HEK293T (cell line): ENCODE results near the gene LAYN.

Experiments used
- BHLHE40 ChIP-seq: fragments of 450-650 bp; IDR thresholded peaks from 2 replicates; pipeline ENCODE4 v1.6.1; 2016; ENCODE audit warnings: mild to moderate bottlenecking, moderate library complexity, borderline replicate concordance
- CTBP1 ChIP-seq: fragments of 450-650 bp; IDR thresholded peaks from 2 replicates; pipeline ENCODE4 v1.6.1; 2016; ENCODE audit warnings: borderline replicate concordance
- ELF4 ChIP-seq: fragments of 450-650 bp; IDR thresholded peaks from 2 replicates; pipeline ENCODE4 v1.6.1; 2017; ENCODE audit warnings: antibody characterized with exemption
- FOXA1 ChIP-seq: fragments of 450-650 bp; IDR thresholded peaks from 2 replicates; pipeline ENCODE4 v1.6.1; 2016; ENCODE audit warnings: mild to moderate bottlenecking
- FOXK2 ChIP-seq: fragments of 450-650 bp; IDR thresholded peaks from 2 replicates; pipeline ENCODE4 v1.6.1; 2016; ENCODE audit warnings: mild to moderate bottlenecking
- FOXM1 ChIP-seq: fragments of 450-650 bp; IDR thresholded peaks from 2 replicates; pipeline ENCODE4 v1.6.1; 2017; ENCODE audit warnings: mild to moderate bottlenecking, borderline replicate concordance
- HDGF ChIP-seq: fragments of 450-650 bp; IDR thresholded peaks from 2 replicates; pipeline ENCODE4 v1.6.1; 2017; ENCODE audit warnings: antibody characterized with exemption, borderline replicate concordance
- L3MBTL2 ChIP-seq: fragments of 450-650 bp; conservative IDR thresholded peaks from 2 replicates; pipeline ENCODE4 v1.6.1; 2016; ENCODE audit warnings: mild to moderate bottlenecking
- NFRKB ChIP-seq: fragments of 450-650 bp; IDR thresholded peaks from 2 replicates; pipeline ENCODE4 v1.6.1; 2016; ENCODE audit warnings: mild to moderate bottlenecking, moderate library complexity
- SP1 ChIP-seq: fragments of 450-650 bp; IDR thresholded peaks from 2 replicates; pipeline ENCODE4 v1.6.1; 2017
- SUZ12 ChIP-seq: fragments of 450-650 bp; IDR thresholded peaks from 2 replicates; pipeline ENCODE4 v1.6.1; 2016; ENCODE audit warnings: mild to moderate bottlenecking
- TARDBP ChIP-seq: fragments of 450-650 bp; IDR thresholded peaks from 2 replicates; pipeline ENCODE4 v1.6.1; 2016

DNA sequence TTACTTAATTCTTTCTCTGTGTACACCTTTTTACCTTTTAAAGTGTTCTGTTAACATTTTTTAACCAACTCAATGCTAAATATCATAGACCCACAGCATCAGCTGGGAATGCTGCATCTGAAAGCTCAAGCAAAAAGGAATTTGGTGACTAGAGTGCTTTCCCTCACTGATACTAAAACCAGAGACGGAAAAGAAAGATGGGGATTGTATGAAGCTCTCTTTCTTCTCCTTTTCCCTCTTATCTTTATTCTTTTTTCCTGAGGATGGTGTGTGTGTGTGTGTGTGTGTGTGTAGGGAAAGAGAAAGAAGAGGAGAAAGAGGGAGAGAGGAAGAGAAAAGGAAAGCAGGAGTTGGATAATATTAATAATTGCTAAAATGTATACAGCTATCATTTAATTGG lies 57.6 kb downstream of the LAYN start:
- TF ChIP-seq FOXM1, result no peak
- no peak for TF ChIP-seq FOXA1
- TF ChIP-seq L3MBTL2, result no peak
- no peak for TF ChIP-seq HDGF
- no peak for TF ChIP-seq SUZ12
- TF ChIP-seq NFRKB, result no peak
- no peak for TF ChIP-seq CTBP1
- no peak for TF ChIP-seq BHLHE40
- TF ChIP-seq FOXK2, result no peak
- TF ChIP-seq TARDBP, result no peak
- no peak for TF ChIP-seq ELF4
- no peak for TF ChIP-seq SP1
